ENCODE data around the gene SPATA21. TPM values are rescaled to one million over a fixed set of nuclear protein-coding genes. Genes with fewer than 3 reads are reported as not detected.
A peak's percentile ranks its signal among the peaks of the same experiment; 100 is the strongest.

The SPATA21 gene
- polyA plus RNA-seq, 3 donors = not detected

DNA sequence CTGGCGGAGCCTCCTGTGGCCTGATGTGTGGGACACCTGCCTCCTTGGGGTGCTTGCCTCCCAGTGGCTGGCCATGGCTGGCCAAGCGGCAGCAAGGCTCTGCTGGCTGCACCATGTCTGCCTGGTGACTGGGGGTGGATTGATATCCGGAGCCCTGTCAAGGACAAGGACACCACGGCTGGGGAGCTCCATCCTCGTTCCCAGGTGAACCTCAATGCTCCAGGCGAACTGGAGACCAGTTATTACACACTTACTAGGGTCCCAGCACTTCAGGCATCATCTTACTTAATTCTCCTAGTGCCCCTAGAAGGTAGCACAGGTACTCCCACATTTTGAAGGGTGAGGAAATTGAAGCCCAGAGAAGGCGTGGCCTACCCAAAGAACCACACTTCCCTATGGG lies 15.2 kb downstream of the SPATA21 start:
- no peak for DNase-seq
- H3K4me1 ChIP-seq (ENCODE audit: control insufficient read depth in 1 of 2, insufficient read depth in 2 of 2, low read length in 2 of 2) = no peaks in the 10 kb centered on the region
- H3K9me3 ChIP-seq (replicated peaks in 1 of 2; ENCODE audit: control insufficient read depth in 1 of 2, insufficient read depth in 1 of 2, low read length in 2 of 2) = no peaks in the 10 kb centered on the region
- intact Hi-C loops (cut with micrococcal nuclease) = no loop called here
- H3K27me3 Mint-ChIP-seq (ENCODE audit: low read depth in 3 of 3) = peaks cover 0 to 6% (median 1%) of the 10 kb centered on the region in 3 donors
- H2AFZ ChIP-seq (ENCODE audit: insufficient read depth, low read depth, low read length, poor library complexity, severe bottlenecking) = no peak overlapping the region
- H3K9me3 Mint-ChIP-seq = peaks cover 0 to 2% (median 0%) of the 10 kb centered on the region in 7 donors
- H3K36me3 Mint-ChIP-seq = no peaks in the 10 kb centered on the region
- no peak overlapping the region for H3K27ac ChIP-seq (ENCODE audit: low read depth in 1 of 2, low read length in 2 of 2)
- no peak overlapping the region for H3K27ac Mint-ChIP-seq
- WGBS (ENCODE audit: insufficient coverage) = 100% methylated on average over 2 of the region's 7 CpGs
- H3K36me3 ChIP-seq (replicated peaks in 1 of 2; ENCODE audit: control insufficient read depth in 1 of 2, insufficient read depth in 2 of 2, low read length in 2 of 2) = no peaks in the 10 kb centered on the region
- H3K4me2 ChIP-seq (replicated peaks; ENCODE audit: extremely low read depth, low read length, poor library complexity, severe bottlenecking) = no peak overlapping the region
- no peaks in the 10 kb centered on the region for H3K27me3 ChIP-seq (ENCODE audit: control insufficient read depth in 2 of 2, insufficient read depth in 2 of 2, low read length in 2 of 2)
- no peak overlapping the region for H3K9ac ChIP-seq (ENCODE audit: insufficient read depth, low read length, poor library complexity, severe bottlenecking)
- H3K79me2 ChIP-seq (ENCODE audit: insufficient read depth, low read length) = no peaks in the 10 kb centered on the region
- TF ChIP-seq, protein P1, sequence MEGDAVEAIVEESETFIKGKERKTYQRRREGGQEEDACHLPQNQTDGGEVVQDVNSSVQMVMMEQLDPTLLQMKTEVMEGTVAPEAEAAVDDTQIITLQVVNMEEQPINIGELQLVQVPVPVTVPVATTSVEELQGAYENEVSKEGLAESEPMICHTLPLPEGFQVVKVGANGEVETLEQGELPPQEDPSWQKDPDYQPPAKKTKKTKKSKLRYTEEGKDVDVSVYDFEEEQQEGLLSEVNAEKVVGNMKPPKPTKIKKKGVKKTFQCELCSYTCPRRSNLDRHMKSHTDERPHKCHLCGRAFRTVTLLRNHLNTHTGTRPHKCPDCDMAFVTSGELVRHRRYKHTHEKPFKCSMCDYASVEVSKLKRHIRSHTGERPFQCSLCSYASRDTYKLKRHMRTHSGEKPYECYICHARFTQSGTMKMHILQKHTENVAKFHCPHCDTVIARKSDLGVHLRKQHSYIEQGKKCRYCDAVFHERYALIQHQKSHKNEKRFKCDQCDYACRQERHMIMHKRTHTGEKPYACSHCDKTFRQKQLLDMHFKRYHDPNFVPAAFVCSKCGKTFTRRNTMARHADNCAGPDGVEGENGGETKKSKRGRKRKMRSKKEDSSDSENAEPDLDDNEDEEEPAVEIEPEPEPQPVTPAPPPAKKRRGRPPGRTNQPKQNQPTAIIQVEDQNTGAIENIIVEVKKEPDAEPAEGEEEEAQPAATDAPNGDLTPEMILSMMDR (IDR thresholded peaks at IDR 0.05) = no peak
- H3K4me1 Mint-ChIP-seq = peaks cover 10% of the 10 kb centered on the region
- no peak overlapping the region for H3K4me3 ChIP-seq (replicated peaks in 1 of 3; ENCODE audit: low read depth in 2 of 3, low read length in 3 of 3)
- no peaks in the 10 kb centered on the region for H4K20me1 ChIP-seq (ENCODE audit: insufficient read depth, low read length)
- H3K4me3 Mint-ChIP-seq = no peak overlapping the region

- Mint-ChIP-seq H3K4me3 (no peak overlapping the region), H3K4me1 (peaks cover 10% of the 10 kb centered on the region), H3K9me3 (peaks cover 0 to 2% (median 0%) of the 10 kb centered on the region in 7 donors), H3K27me3 (ENCODE audit: low read depth in 3 of 3) (peaks cover 0 to 6% (median 1%) of the 10 kb centered on the region in 3 donors), H3K36me3 (no peaks in the 10 kb centered on the region), H3K27ac (peak overlapping the region in 1 of 7 donors; percentile 26)
- TF ChIP-seq, protein P1 (IDR thresholded peaks at IDR 0.05) = no peak
- no peaks in the 10 kb centered on the region for H4K20me1 ChIP-seq (ENCODE audit: insufficient read depth, low read length)
- H3K4me2 ChIP-seq (replicated peaks; ENCODE audit: extremely low read depth, low read length, poor library complexity, severe bottlenecking) = no peak overlapping the region
- H3K36me3 ChIP-seq (replicated peaks in 1 of 2; ENCODE audit: control insufficient read depth in 1 of 2, insufficient read depth in 2 of 2, low read length in 2 of 2) = no peaks in the 10 kb centered on the region
- H2AFZ ChIP-seq (ENCODE audit: insufficient read depth, low read depth, low read length, poor library complexity, severe bottlenecking) = no peak overlapping the region
- no peaks in the 10 kb centered on the region for H3K79me2 ChIP-seq (ENCODE audit: insufficient read depth, low read length)
- H3K4me1 ChIP-seq (ENCODE audit: control insufficient read depth in 1 of 2, insufficient read depth in 2 of 2, low read length in 2 of 2) = no peaks in the 10 kb centered on the region
- no peak overlapping the region for H3K4me3 ChIP-seq (replicated peaks in 1 of 3; ENCODE audit: low read depth in 2 of 3, low read length in 3 of 3)
- no peaks in the 10 kb centered on the region for H3K9me3 ChIP-seq (replicated peaks in 1 of 2; ENCODE audit: control insufficient read depth in 1 of 2, insufficient read depth in 1 of 2, low read length in 2 of 2)
- intact Hi-C loops (cut with micrococcal nuclease) = no loop called here
- no peaks in the 10 kb centered on the region for H3K27me3 ChIP-seq (ENCODE audit: control insufficient read depth in 2 of 2, insufficient read depth in 2 of 2, low read length in 2 of 2)
- no peak for DNase-seq
- H3K27ac ChIP-seq (ENCODE audit: low read depth in 1 of 2, low read length in 2 of 2) = no peak overlapping the region
- H3K9ac ChIP-seq (ENCODE audit: insufficient read depth, low read length, poor library complexity, severe bottlenecking) = no peak overlapping the region
- 90% methylated on average over 4 of the region's 7 CpGs for WGBS (ENCODE audit: insufficient coverage)
Measured at GRCh38 chr1:16421201-16421600, 16.0 kb downstream of the SPATA21 start.

Data from CD14-positive monocyte (primary cell).